ENCODE measurements around the gene MON1A.

- TF ChIP-seq CTCF (IDR thresholded peaks at IDR 0.05; ENCODE audit: low read depth, low read length, missing input control) (no peak), EGR1 (IDR thresholded peaks at IDR 0.05; ENCODE audit: low read depth in 2 of 2) (no peak)
Measured at GRCh38 chr3:49867400-49867799, 62.2 kb downstream of the MON1A start.

Measured in liver (tissue), 3 donors.